HG03196 (cell line): Measurements from ENCODE around the gene PIRT.

Experiments used
- ATAC-seq: cut with Tn5 transposase; IDR thresholded peaks from one replicate; pipeline ENCODE4 v1.9.1; 2021; ENCODE audit not compliant: unreplicated experiment

PIRT gene

GRCh38 chr17:10821770-10822169 lies 16.1 kb downstream of the PIRT start:
- ATAC-seq, result no peak

GRCh38 chr17:10821054-10821453 lies 16.8 kb downstream of the PIRT start:
- no peak for ATAC-seq

DNA sequence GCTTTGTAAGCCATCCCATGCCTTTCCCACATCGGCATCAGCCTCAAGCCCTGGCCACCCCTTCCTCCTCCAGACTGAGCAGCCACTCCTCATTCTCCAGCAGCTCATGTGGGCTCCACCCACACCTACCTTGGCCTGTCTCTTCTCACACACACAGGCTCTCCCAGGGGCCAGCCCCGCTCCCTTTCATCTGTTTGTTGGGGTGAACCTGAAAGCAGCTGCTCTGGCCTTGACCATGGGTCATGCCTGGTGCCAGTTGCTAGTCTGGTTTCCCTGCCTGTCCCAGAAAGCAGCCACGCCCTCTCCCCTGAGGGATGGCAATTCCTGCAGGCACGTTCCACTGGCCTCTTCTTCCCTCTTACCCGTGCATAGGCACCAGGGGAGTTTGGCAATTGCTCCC lies 22.6 kb downstream of the PIRT start:
- no peak for ATAC-seq

DNA sequence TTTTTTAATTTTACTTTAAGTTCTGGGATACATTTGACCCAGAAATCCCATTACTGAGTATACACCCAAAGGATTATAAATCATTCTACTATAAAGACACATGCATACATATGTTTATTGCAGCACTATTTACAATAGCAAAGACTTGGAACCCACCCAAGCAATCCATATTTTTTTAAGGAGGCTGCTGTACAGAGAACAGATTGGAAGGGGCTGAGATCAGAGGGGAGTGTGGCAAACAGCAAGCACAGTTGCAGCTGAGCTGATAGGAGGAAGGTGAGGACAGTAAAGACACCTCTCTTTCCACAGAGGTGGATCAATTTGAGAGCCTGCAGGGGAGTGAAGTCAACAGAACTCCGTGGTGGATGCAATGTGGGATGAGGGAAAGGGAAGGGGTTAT lies 23.8 kb downstream of the PIRT start:
- ATAC-seq, result no peak

DNA sequence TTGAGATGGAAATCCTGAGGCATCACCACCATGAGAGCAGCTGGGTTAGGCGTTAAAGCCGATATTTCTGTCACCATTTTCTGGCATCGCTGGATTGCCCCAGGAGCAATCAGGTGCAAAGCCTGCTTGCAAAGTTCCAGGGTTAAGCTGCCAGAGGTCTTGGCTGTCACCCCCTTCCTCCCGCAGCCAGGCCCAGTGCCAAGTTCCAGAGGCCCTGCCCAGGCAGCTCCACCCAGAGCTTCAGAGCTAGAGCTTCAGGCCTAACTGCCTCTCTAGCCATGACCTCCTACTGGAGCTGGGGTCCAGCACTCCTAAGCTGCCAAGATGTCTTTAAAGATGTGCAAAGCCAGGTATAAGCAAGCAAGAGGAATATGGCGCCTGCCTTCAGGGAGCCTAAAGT lies 25.2 kb downstream of the PIRT start:
- ATAC-seq, result no peak

DNA sequence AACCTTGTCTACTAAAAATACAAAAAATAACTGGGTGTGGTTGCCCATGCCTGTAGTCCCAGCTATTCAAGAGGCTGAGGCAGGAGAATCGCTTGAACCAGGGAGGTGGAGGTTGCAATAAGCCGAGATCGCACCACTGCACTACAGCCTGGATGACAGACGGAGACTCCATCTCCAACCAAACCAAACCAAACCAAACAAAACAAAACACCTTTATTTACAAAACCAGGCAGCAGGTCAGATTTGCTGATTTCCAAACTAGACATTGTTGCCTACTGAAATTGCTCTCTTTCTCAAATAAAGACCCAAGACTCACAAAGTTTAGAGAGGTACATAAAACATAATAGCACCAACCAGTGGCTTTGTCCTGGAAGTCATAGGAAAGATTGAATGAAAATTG lies 28.3 kb downstream of the PIRT start:
- no peak for ATAC-seq

DNA sequence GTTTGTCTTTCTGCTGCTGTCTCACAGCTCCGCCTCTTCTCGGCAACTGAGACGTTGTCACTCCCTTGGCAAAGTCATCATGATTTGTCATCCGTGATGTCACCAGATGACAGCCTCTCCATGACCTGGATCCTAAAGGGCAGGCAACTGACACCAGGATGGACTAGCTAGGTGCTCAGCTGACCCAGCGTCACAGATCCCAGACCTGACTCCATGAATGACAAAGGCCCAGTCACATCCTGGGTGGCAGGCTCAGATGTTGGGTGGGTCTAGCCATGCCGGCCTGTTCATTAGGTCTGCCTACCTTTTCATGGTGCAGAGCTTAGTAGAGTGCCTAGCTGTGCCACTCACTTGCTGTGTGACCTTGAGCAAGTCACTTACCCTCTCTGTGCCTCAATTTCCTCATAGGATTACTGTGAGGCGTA lies 30.2 kb downstream of the PIRT start:
- ATAC-seq, result no peak

DNA sequence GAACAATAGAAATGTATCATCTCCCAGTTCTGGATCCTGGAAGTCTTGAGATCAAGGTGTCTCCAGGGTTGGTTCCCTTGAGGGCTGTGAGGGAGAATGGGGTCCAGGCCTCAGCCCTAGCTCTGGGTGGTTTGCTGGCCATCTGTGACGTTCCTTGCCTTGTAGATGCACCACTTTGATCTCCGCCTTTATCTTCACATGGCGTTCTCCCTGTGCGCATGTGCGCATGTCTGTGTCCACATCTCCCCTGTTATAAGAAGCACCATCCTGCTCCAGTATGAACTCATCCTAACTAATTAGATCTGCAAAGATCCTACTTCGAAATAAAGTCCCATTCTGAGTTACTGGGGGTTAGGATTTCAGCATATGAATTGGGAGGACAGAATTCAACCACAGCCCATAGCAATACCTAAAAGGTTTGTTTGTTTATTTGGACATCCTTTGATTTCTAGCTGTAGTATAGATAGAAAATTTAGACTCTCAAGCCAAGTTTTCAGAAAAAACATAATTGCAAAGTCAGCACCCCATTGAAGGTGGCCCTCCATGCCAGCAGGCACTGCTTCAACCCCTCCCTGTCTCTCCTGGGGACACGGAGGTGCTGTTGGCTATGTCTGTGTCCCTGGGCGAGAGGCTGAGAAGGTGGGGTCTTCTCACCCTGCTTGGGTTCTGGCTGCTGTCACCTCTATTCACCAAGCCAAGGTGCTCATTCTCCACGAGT lies 31.2 kb downstream of the PIRT start:
- no peak for ATAC-seq

DNA sequence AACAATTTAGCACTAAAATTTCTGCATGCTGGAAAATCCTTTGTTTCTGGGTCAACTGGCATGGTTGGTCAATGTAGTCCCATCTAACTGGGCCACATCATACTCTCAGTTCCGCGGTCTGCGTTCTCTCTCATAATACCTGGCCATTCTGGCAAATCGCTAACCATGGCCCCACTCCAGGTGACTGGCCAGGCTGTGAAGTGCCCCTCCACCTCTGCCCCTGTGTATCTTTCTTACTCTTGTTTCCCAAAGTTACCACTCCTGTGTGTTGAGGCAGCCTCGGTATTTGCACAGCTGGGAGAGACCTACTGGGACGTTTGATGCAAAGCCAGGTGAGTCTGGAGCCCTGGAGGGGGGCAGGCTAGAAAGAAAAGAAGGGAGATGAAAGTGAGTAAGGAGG lies 32.0 kb downstream of the PIRT start:
- no peak for ATAC-seq

DNA sequence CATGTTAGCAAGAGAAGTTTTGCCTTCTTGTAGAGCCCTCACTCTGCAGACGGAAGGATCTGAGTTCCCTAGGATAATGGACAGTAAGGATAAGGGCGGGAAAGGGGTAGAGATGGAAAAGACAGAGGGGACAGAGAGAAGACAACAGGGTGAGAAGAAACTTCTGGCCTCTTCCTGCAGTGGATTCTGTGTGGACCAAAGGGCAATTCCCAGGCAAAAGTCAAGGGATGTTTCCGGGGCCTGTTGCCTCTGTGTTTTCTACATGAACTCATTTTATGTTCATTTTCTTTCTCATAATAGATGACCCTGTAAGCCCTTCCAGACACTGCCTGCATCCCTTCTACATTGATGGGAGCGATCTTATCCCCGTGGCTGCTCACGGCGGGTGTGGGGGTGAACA lies 33.3 kb downstream of the PIRT start:
- ATAC-seq, result no peak

- ATAC-seq, result no peak
Measured at GRCh38 chr17:10803830-10804475, 33.9 kb downstream of the PIRT start, which contains the start of gene TMEM238L. Gene TMEM238L (minus strand): TSS chr17:10804099. CDS start chr17:10803963, 136 bp downstream.

DNA sequence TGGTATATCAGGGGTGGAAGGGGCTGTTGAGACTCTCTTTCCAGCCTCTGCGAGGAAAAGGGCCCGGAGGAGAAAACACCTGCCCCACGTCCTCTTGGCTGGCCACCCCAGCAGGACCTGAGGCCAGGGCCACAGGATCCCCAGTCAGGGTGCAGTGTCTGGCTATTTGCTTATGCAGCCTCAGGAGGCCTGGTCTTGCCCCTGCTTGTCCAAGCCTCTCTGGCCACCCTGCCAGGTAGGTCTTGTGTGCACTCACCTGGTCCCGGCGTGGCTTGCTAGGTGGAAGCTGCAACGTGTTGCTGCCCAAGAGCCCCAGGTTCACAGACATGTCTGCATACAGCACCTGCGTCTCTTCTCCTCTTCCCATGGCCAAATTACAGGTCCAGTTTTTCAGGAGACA lies 34.5 kb downstream of the PIRT start:
- ATAC-seq, result no peak

GRCh38 chr17:10802496-10803284 lies 35.2 kb downstream of the PIRT start:
- no peak for ATAC-seq

GRCh38 chr17:10799407-10799806 lies 38.5 kb downstream of the PIRT start:
- no peak for ATAC-seq

GRCh38 chr17:10798910-10799309 lies 39.0 kb downstream of the PIRT start:
- no peak for ATAC-seq

GRCh38 chr17:10798332-10798749 lies 39.5 kb downstream of the PIRT start:
- ATAC-seq, result no peak

DNA sequence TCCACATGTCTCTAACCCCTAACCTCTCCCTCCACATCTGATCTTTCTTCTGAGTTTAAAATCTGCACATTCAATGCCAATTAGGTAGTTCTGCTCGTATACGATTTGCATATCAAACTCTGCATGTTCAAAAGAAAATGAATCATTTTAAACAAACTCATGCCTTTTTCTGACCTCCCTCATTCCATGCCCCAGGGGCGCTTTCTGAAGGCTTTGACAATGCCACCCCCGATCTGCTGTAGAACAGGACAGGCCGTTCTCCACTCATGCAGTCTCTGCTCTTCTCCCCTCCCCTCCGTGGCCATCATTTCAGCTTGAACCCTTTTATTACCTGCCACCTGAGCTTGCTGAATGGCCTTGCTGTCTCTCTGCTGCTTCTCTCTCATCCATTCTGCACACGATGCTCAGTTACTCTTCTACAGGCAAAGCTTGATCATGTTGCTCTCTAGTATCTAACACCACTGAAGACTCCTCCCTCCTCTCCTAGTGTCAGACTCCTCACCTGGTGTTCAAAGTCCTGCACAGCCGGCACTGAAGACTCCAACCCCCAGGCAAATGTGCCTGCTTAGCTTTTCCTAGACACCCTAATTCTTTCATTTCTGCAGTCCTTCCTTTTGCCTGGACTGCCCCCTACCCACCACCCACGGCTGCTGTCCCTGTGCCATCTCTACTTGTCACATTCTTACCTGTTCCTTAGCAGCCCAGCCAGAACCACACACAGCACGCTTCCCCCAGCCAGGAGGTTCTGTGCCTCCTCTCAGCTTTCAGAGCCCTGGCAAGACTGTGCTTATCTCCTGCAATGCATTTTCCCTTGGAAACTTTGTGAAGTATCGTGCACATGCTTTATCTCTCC lies 40.2 kb downstream of the PIRT start:
- no peak for ATAC-seq

- ATAC-seq, result no peak
Measured at GRCh38 chr17:10793816-10794215, 44.1 kb downstream of the PIRT start.

DNA sequence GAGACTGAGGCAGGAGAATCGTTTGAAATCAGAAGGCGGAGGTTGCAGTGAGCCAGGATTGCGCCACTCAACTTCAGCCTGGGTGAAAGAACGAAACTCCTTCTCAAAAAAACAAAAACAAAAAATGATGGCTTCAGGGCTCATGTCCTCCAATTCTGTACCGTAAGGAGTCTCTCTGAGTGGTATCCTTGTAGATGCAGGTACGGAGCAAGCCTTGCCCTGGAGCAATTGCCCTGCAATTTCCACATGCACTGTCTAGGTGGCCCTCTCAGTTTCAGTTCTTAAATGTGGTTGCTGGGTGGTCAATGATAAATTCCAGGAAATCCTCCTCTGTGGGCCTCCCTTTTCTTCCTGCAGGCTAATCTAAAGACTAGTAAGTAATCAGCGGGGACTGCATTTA lies 44.6 kb downstream of the PIRT start:
- no peak for ATAC-seq

DNA sequence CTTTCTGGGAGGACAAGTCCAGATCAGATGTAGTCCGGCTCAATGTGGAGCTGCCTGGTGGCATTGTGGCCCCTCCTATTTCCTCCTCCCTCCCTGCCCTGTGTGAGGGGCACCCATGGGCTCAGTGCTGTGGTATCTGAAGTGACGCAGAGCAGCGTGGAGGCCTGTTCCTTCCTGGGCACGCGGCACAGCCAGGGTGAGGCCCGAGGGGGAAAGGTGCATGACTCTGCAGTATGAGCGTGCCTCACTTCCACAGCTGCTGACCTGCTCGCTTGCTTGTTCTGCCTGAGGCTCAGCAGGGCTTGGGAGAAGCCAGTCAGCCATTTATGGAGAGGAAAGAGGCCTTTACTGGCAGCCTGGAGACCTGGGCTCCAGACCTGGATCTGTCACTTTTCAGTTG lies 45.7 kb downstream of the PIRT start:
- no peak for ATAC-seq
